Neural progenitor cell (in vitro differentiated cells): ENCODE data around the gene CITED4. TPM values are rescaled to one million over a fixed set of nuclear protein-coding genes. Genes with fewer than 3 reads are reported as not detected.

Source experiments
- DNase-seq: peaks from one replicate; pipeline ENCODE4 v3.0.0-alpha.2; 2016; ENCODE audit warnings: low spot score
- H2AFZ ChIP-seq: fragments of 200-600 bp; sonication (generic); replicated peaks from 2 replicates; pipeline ENCODE4 v1.6.1; 2016; ENCODE audit warnings: antibody characterized with exemption
- H3F3A ChIP-seq: fragments of 200-600 bp; sonication (generic); 2 replicates; pipeline ENCODE4 v1.6.1; 2016; ENCODE audit warnings: antibody characterized with exemption, low read depth
- H3K27ac ChIP-seq: fragments of 200-600 bp; sonication (generic); 2 replicates; pipeline ENCODE4 v1.5.1; 2016; ENCODE audit warnings: mild to moderate bottlenecking
- H3K27me3 ChIP-seq: fragments of 200-600 bp; sonication (generic); 2 replicates; pipeline ENCODE4 v1.6.1; 2016; ENCODE audit warnings: mild to moderate bottlenecking, moderate library complexity
- H3K36me3 ChIP-seq: fragments of 200-600 bp; sonication (generic); 2 replicates; pipeline ENCODE4 v1.5.1; 2016
- H3K4me1 ChIP-seq: fragments of 200-600 bp; sonication (generic); 2 replicates; pipeline ENCODE4 v1.6.1; 2016; ENCODE audit warnings: mixed run types
- H3K4me2 ChIP-seq: fragments of 200-600 bp; sonication (generic); 2 replicates; pipeline ENCODE4 v1.6.1; 2016
- H3K4me3 ChIP-seq: fragments of 200-600 bp; sonication (generic); 2 replicates; pipeline ENCODE4 v1.5.1; 2016
- H3K79me2 ChIP-seq: fragments of 200-600 bp; sonication (generic); 2 replicates; pipeline ENCODE4 v1.6.1; 2016; ENCODE audit warnings: low read depth
- H3K9ac ChIP-seq: fragments of 200-600 bp; sonication (generic); 2 replicates; pipeline ENCODE4 v1.6.1; 2016
- H3K9me3 ChIP-seq: fragments of 200-600 bp; sonication (generic); 2 replicates; pipeline ENCODE4 v1.5.1; 2016; ENCODE audit warnings: low read depth
- H4K20me1 ChIP-seq: fragments of 200-600 bp; sonication (generic); 2 replicates; pipeline ENCODE4 v1.6.1; 2016; ENCODE audit warnings: low read depth
- H3K27ac Mint-ChIP-seq: 3 replicates; pipeline ENCODE4 v1.8.0; 2021; ENCODE audit warnings: mixed read lengths
- H3K27me3 Mint-ChIP-seq: 2 replicates; pipeline ENCODE4 v1.8.0; 2022; ENCODE audit warnings: low read depth, mild to moderate bottlenecking, inconsistent platforms, moderate library complexity, mixed read lengths; ENCODE audit not compliant: insufficient read depth
- H3K36me3 Mint-ChIP-seq: 3 replicates; pipeline ENCODE4 v1.8.0; 2021; ENCODE audit warnings: mixed read lengths
- H3K4me1 Mint-ChIP-seq: 3 replicates; pipeline ENCODE4 v1.8.0; 2021; ENCODE audit warnings: mixed read lengths
- H3K4me3 Mint-ChIP-seq: 3 replicates; pipeline ENCODE4 v1.8.0; 2021; ENCODE audit warnings: mild to moderate bottlenecking, moderate library complexity, mixed read lengths
- H3K9me3 Mint-ChIP-seq: 3 replicates; pipeline ENCODE4 v1.8.0; 2020; ENCODE audit warnings: mixed read lengths
- CTCF ChIP-seq: fragments of 200-600 bp; sonication (generic); IDR thresholded peaks from 2 replicates; pipeline ENCODE4 v1.5.1; 2017; ENCODE audit warnings: antibody characterized with exemption, mild to moderate bottlenecking
- EZH2 ChIP-seq: fragments of 200-600 bp; sonication (generic); IDR thresholded peaks from 2 replicates; pipeline ENCODE4 v1.6.1; 2017; ENCODE audit warnings: antibody characterized with exemption, mild to moderate bottlenecking, moderate library complexity
- EZH2phosphoT487 ChIP-seq: fragments of 200-600 bp; sonication (generic); IDR thresholded peaks from 2 replicates; pipeline ENCODE4 v1.6.1; 2017; ENCODE audit warnings: antibody characterized with exemption
- total RNA-seq: library from RNA; depleted of rRNA; stranded (reverse); fragments of >200 nt; gene quantifications from 2 replicates; pipeline ENCODE4 v1.2.3, GENCODE V29; 2015; ENCODE audit warnings: low replicate concordance

CITED4 gene
- total RNA-seq, 1 donor from 2014 or later = 0.77 TPM

DNA sequence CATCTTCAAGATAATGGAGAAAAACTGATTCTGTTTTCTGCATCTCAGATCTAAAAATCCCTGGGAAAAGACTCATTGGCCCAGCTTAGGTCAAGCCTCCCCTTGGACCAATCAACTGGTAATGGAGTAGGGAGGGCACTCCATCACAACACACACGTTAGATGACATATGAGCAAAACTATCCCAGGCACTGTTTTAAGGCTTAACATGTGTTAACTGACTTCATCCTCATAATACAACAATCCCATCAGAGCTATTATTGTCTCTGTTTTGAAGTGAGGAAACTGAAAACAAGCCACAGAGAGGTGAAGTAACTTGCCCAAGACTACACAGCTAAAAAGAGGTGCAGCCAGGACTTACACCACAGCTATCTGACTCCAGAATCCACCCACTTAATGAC, 14.7 kb upstream of the CITED4 start:
- Histone ChIP-seq H3K4me1 (peaks cover 16% of the 10 kb centered on the region), H3K4me3 (no peak overlapping the region), H3K27me3 (no peaks in the 10 kb centered on the region), H4K20me1 (no peaks in the 10 kb centered on the region), H3K9ac (no peak overlapping the region), H3K27ac (no peak overlapping the region), H3K36me3 (no peaks in the 10 kb centered on the region), H3K79me2 (no peaks in the 10 kb centered on the region), H3F3A (no peaks in the 10 kb centered on the region), H3K9me3 (no peaks in the 10 kb centered on the region), H3K4me2 (no peak overlapping the region), H2AFZ (no peak overlapping the region)
- Mint-ChIP-seq H3K9me3 (no peaks in the 10 kb centered on the region), H3K36me3 (no peaks in the 10 kb centered on the region), H3K4me3 (no peak overlapping the region), H3K27ac (no peak overlapping the region), H3K27me3 (peaks cover 5% of the 10 kb centered on the region), H3K4me1 (peaks cover 7% of the 10 kb centered on the region)
- no peak for DNase-seq
- no peak for TF ChIP-seq EZH2
- no peak for TF ChIP-seq EZH2phosphoT487
- no peak for TF ChIP-seq CTCF

DNA sequence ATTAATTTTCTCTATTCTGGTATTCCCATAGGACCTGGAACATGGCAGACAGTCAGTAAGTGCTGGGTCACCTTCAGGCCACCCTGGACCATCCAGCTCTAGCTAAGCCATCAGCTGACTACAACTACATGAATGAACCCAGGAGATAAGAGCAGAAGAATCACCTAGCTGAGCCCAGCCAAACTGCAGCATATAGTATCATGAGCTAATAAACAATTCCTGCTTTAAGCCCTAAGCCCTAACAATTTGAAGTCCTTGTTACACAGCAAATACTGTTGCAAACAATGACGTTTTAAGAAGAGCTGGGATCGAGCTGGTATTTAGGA, 14.2 kb upstream of the CITED4 start:
- Histone ChIP-seq H3K4me2 (no peak overlapping the region), H3K27me3 (no peaks in the 10 kb centered on the region), H3F3A (no peaks in the 10 kb centered on the region), H3K4me3 (no peak overlapping the region), H3K9ac (no peak overlapping the region), H3K79me2 (no peaks in the 10 kb centered on the region), H3K36me3 (no peaks in the 10 kb centered on the region), H3K27ac (no peak overlapping the region), H2AFZ (no peak overlapping the region), H3K4me1 (peaks cover 16% of the 10 kb centered on the region), H3K9me3 (no peaks in the 10 kb centered on the region), H4K20me1 (no peaks in the 10 kb centered on the region)
- Mint-ChIP-seq H3K4me3 (no peak overlapping the region), H3K27me3 (peaks cover 5% of the 10 kb centered on the region), H3K36me3 (no peaks in the 10 kb centered on the region), H3K27ac (no peak overlapping the region), H3K9me3 (no peaks in the 10 kb centered on the region), H3K4me1 (peaks cover 7% of the 10 kb centered on the region)
- no peak for DNase-seq
- no peak for TF ChIP-seq EZH2
- TF ChIP-seq CTCF = no peak

- Histone ChIP-seq H3K27ac (no peak overlapping the region), H3K4me3 (no peak overlapping the region), H3K36me3 (no peaks in the 10 kb centered on the region), H3K27me3 (no peaks in the 10 kb centered on the region), H3K9ac (no peak overlapping the region), H3K9me3 (no peaks in the 10 kb centered on the region), H3F3A (no peaks in the 10 kb centered on the region), H2AFZ (no peak overlapping the region), H3K79me2 (no peaks in the 10 kb centered on the region), H4K20me1 (no peaks in the 10 kb centered on the region), H3K4me2 (no peak overlapping the region), H3K4me1 (peaks cover 6% of the 10 kb centered on the region)
- Mint-ChIP-seq H3K4me1 (peaks cover 3% of the 10 kb centered on the region), H3K36me3 (no peaks in the 10 kb centered on the region), H3K4me3 (no peak overlapping the region), H3K9me3 (no peaks in the 10 kb centered on the region), H3K27ac (peak overlapping the region; percentile 79), H3K27me3 (peaks cover 3% of the 10 kb centered on the region)
- no peak for DNase-seq
- TF ChIP-seq CTCF (no peak), EZH2 (no peak), EZH2phosphoT487 (no peak)
These were observed 11.8 kb upstream of the CITED4 start for GRCh38 chr1:40873863-40874472.
